Measurements from ENCODE around the gene NAPSA.

- TF ChIP-seq POLR2A (IDR thresholded peaks at IDR 0.05; ENCODE audit: low read depth, low read length), result no peak
- no peak for TF ChIP-seq TAF1 (IDR thresholded peaks at IDR 0.05; ENCODE audit: low read depth, low read length)
- TF ChIP-seq POLR2AphosphoS5 (IDR thresholded peaks at IDR 0.05; ENCODE audit: low read depth, low read length), result no peak
- no peak for TF ChIP-seq PAX5 (IDR thresholded peaks at IDR 0.05; ENCODE audit: insufficient read depth, low read length, severe bottlenecking)
- TF ChIP-seq POU2F2 (IDR thresholded peaks at IDR 0.05; ENCODE audit: low read depth, low read length), result no peak
These were observed 12.9 kb upstream of the NAPSA start for GRCh38 chr19:50378169-50378862.
